H1 (cell line): ENCODE results near the gene ARHGEF7. TPM values are rescaled to one million over a fixed set of nuclear protein-coding genes. Genes with fewer than 3 reads are reported as not detected.

Source experiments
- CTCF ChIA-PET: fragments of 300-600 bp; sonication (Branson Sonifier 250); formaldehyde crosslinking; loops from one replicate; lab custom pipeline; 2021; ENCODE audit not compliant: partially characterized antibody; lab: Charles Lee
- POLR2A ChIA-PET: fragments of 300-600 bp; sonication (Branson Sonifier 250); formaldehyde crosslinking; loops from one replicate; lab custom pipeline; 2021; ENCODE audit warnings: inconsistent platforms; ENCODE audit not compliant: partially characterized antibody; lab: Charles Lee
- DNase-seq, 2 experiments: peaks; one replicate each; pipeline versions ENCODE4 v3.0.0 to v3.0.0-alpha.2; 2010 to 2022; ENCODE audit warnings: low spot score in 2 of 2, low read depth in 1 of 2, mixed read lengths in 1 of 2
- FAIRE-seq: peaks from 2 replicates; lab custom pipeline; 2011; peaks lifted over from hg19 to GRCh38; lab: Jason Lieb, UNC
- H2AFZ ChIP-seq: 2 replicates; pipeline ENCODE4 v1.8.1; 2012; ENCODE audit warnings: low read length, inconsistent platforms
- H2AK5ac ChIP-seq: 2 replicates; pipeline ENCODE4 v1.6.1; 2013; ENCODE audit warnings: low read depth, low read length
- H2BK120ac ChIP-seq: replicated peaks from 2 replicates; pipeline ENCODE3; 2013; ENCODE audit warnings: low read depth, low read length, inconsistent platforms
- H2BK12ac ChIP-seq: 2 replicates; pipeline ENCODE4 v1.6.1; 2013; ENCODE audit warnings: low read depth, low read length
- H2BK15ac ChIP-seq: 2 replicates; pipeline ENCODE4 v1.6.1; 2013; ENCODE audit warnings: low read length
- H2BK20ac ChIP-seq: 2 replicates; pipeline ENCODE4 v1.6.1; 2013; ENCODE audit warnings: low read length
- H2BK5ac ChIP-seq: 2 replicates; pipeline ENCODE4 v1.6.1; 2013; ENCODE audit warnings: low read depth, low read length
- H3K14ac ChIP-seq: 2 replicates; pipeline ENCODE4 v1.6.1; 2013; ENCODE audit warnings: inconsistent platforms; ENCODE audit not compliant: insufficient read length
- H3K18ac ChIP-seq: 2 replicates; pipeline ENCODE4 v1.6.1; 2013; ENCODE audit warnings: low read length; ENCODE audit errors: extremely low read depth
- H3K23ac ChIP-seq: 2 replicates; pipeline ENCODE4 v1.6.1; 2013; ENCODE audit warnings: inconsistent platforms; ENCODE audit not compliant: insufficient read length
- H3K23me2 ChIP-seq: 2 replicates; pipeline ENCODE4 v1.6.1; 2013; ENCODE audit warnings: low read depth, low read length
- H3K27ac ChIP-seq: 2 replicates; pipeline ENCODE4 v1.6.1; 2011; ENCODE audit warnings: low read depth, low read length, inconsistent platforms
- H3K27me3 ChIP-seq, 4 experiments: replicated peaks in 1 of 4; 1 replicate in 1 of 4; 2 replicates in 3 of 4; pipeline versions ENCODE4 v1.6.1 to v1.8.1; 2011 to 2013; ENCODE audit warnings: low read length in 3 of 4, mild to moderate bottlenecking in 3 of 4, inconsistent platforms in 2 of 4, mixed read lengths in 2 of 4, moderate library complexity in 1 of 4; ENCODE audit not compliant: control insufficient read depth in 3 of 4, insufficient read depth in 3 of 4; ENCODE audit errors: extremely low read depth in 1 of 4
- H3K36me3 ChIP-seq, 4 experiments: 2 replicates each; pipeline versions ENCODE4 v1.6.1 to v1.8.1; 2011 to 2013; ENCODE audit warnings: mild to moderate bottlenecking in 4 of 4, low read length in 3 of 4, moderate library complexity in 2 of 4, control low read depth in 1 of 4, inconsistent platforms in 1 of 4; ENCODE audit not compliant: insufficient read depth in 4 of 4, control insufficient read depth in 2 of 4
- H3K4ac ChIP-seq: replicated peaks from 2 replicates; pipeline ENCODE3; 2013; ENCODE audit warnings: low read length, low read depth, mixed read lengths, inconsistent platforms; ENCODE audit not compliant: insufficient read length
- H3K4me1 ChIP-seq, 4 experiments: replicated peaks in 1 of 4; 1 replicate in 1 of 4; 2 replicates in 3 of 4; pipeline versions ENCODE4 v1.6.1 to v1.8.1; 2011 to 2013; ENCODE audit warnings: low read length in 3 of 4, inconsistent platforms in 2 of 4, mixed read lengths in 1 of 4; ENCODE audit not compliant: insufficient read depth in 4 of 4, control insufficient read depth in 3 of 4
- H3K4me2 ChIP-seq, 2 experiments: 2 replicates each; pipeline versions ENCODE4 v1.6.1 to v1.8.1; 2011 to 2013; ENCODE audit warnings: low read depth in 2 of 2, low read length in 2 of 2, control low read depth in 1 of 2, inconsistent platforms in 1 of 2, mild to moderate bottlenecking in 1 of 2; ENCODE audit not compliant: insufficient read depth in 1 of 2
- H3K4me3 ChIP-seq, 4 experiments: fragments of 200-600, 300-600 bp in 1 of 4; sonication (generic), shearing (Covaris generic), sonication (Bioruptor Twin) in 1 of 4; 2 replicates each; pipeline versions ENCODE4 v1.5.1 to v1.8.1; 2011 to 2016; ENCODE audit warnings: low read length in 4 of 4, low read depth in 3 of 4, control low read depth in 2 of 4, inconsistent platforms in 2 of 4, mild to moderate bottlenecking in 2 of 4, mixed read lengths in 1 of 4, moderate library complexity in 1 of 4; ENCODE audit not compliant: insufficient read depth in 2 of 4; ENCODE audit errors: extremely low read depth in 1 of 4
- H3K56ac ChIP-seq: replicated peaks from 2 replicates; pipeline ENCODE3; 2013; ENCODE audit warnings: low read depth, mild to moderate bottlenecking, mixed read lengths, low read length, inconsistent platforms; ENCODE audit not compliant: insufficient read length
- H3K79me1 ChIP-seq: 2 replicates; pipeline ENCODE4 v1.6.1; 2013; ENCODE audit warnings: low read depth, low read length, control low read depth
- H3K79me2 ChIP-seq, 2 experiments: 2 replicates each; pipeline versions ENCODE4 v1.6.1 to v1.8.1; 2012 to 2013; ENCODE audit warnings: low read length in 2 of 2, mild to moderate bottlenecking in 2 of 2, inconsistent platforms in 1 of 2; ENCODE audit not compliant: insufficient read depth in 2 of 2, control insufficient read depth in 1 of 2
- H3K9ac ChIP-seq, 4 experiments: replicated peaks in 1 of 4; 1 replicate in 1 of 4; 2 replicates in 3 of 4; pipeline versions ENCODE4 v1.6.1 to v1.8.1; 2011 to 2013; ENCODE audit warnings: low read depth in 3 of 4, low read length in 3 of 4, control low read depth in 2 of 4, mild to moderate bottlenecking in 2 of 4, moderate library complexity in 2 of 4, inconsistent platforms in 1 of 4; ENCODE audit errors: extremely low read depth in 1 of 4
- H3K9me3 ChIP-seq, 2 experiments: 2 replicates each; pipeline versions ENCODE4 v1.6.1 to v1.8.1; 2012 to 2013; ENCODE audit warnings: mild to moderate bottlenecking in 2 of 2, moderate library complexity in 2 of 2, control low read depth in 1 of 2, inconsistent platforms in 1 of 2, low read depth in 1 of 2, low read length in 1 of 2, mixed read lengths in 1 of 2; ENCODE audit not compliant: insufficient read depth in 2 of 2
- H4K20me1 ChIP-seq, 2 experiments: replicated peaks in 1 of 2; 2 replicates each; pipeline versions ENCODE3 to v1.8.1; 2011 to 2013; ENCODE audit warnings: inconsistent platforms in 2 of 2, low read length in 2 of 2, mild to moderate bottlenecking in 1 of 2; ENCODE audit not compliant: insufficient read depth in 2 of 2, control insufficient read depth in 1 of 2
- H4K5ac ChIP-seq: 2 replicates; pipeline ENCODE4 v1.6.1; 2013; ENCODE audit warnings: low read length, low read depth, mixed read lengths, inconsistent platforms; ENCODE audit not compliant: insufficient read length
- H4K8ac ChIP-seq: 2 replicates; pipeline ENCODE4 v1.8.0; 2013; ENCODE audit warnings: mild to moderate bottlenecking, moderate library complexity, low read length, inconsistent platforms; ENCODE audit not compliant: insufficient read depth; ENCODE audit errors: extremely low read depth
- H4K91ac ChIP-seq: replicated peaks from 2 replicates; pipeline ENCODE3; 2013; ENCODE audit warnings: low read length, mixed read lengths, inconsistent platforms; ENCODE audit not compliant: insufficient read length
- CBX8 ChIP-seq: fragments of 300-800, 300-1000 bp; sonication (generic); IDR thresholded peaks from 2 replicates; pipeline ENCODE4 v1.7.1; 2016; ENCODE audit warnings: low read depth, low read length, borderline replicate concordance
- JUND ChIP-seq: IDR thresholded peaks from 2 replicates; pipeline ENCODE4 v1.6.1; 2011; ENCODE audit warnings: mild to moderate bottlenecking, improper control_type of control experiment, low read length
- KDM5A ChIP-seq: fragments of 200-600 bp; IDR thresholded peaks from 2 replicates; pipeline ENCODE4 v1.7.1; 2012; ENCODE audit warnings: mild to moderate bottlenecking, low read length, inconsistent platforms, mixed read lengths
- NANOG ChIP-seq: IDR thresholded peaks from 2 replicates; pipeline ENCODE4 v1.6.1; 2011; ENCODE audit warnings: low read length, low read depth, mild to moderate bottlenecking, inconsistent platforms; ENCODE audit not compliant: insufficient read depth, poor library complexity, severe bottlenecking
- SRF ChIP-seq: IDR thresholded peaks from 2 replicates; pipeline ENCODE4 v1.6.1; 2011; ENCODE audit warnings: mild to moderate bottlenecking, low read depth, low read length, moderate library complexity
- TAF1 ChIP-seq: IDR thresholded peaks from 2 replicates; pipeline ENCODE4 v1.6.1; 2011; ENCODE audit warnings: mild to moderate bottlenecking, low read depth, low read length
- WGBS, 2 experiments: shearing (Covaris generic) in 1 of 2; methylation state at CpG; one replicate each; pipeline versions ENCODE4 v1.1.6 to v1.1.7; 2013 to 2015; ENCODE audit warnings: low lambda C conversion rate in 2 of 2, mixed read lengths in 2 of 2, inconsistent platforms in 1 of 2, low coverage in 1 of 2, missing lambda C conversion rate in 1 of 2; ENCODE audit not compliant: insufficient replicate concordance in 2 of 2, insufficient coverage in 1 of 2, insufficient read length in 1 of 2; ENCODE audit errors: extremely low coverage in 1 of 2, missing lambda C conversion rate in 1 of 2; 5-methylcytosine and 5-hydroxymethylcytosine counted together
- polyA plus RNA-seq, 7 experiments: library from polyadenylated mRNA; depleted of rRNA in 3 of 7; stranded (reverse) in 5 of 7; unstranded in 2 of 7; fragments of >200 nt in 5 of 7; fragments of 200-250 nt in 2 of 7; gene quantifications; 1 replicate in 5 of 7; 2 replicates in 1 of 7; 4 replicates in 1 of 7; pipeline versions ENCODE4 v1.2.1 to v1.2.3, GENCODE V29; 2011 to 2013; ENCODE audit warnings: missing spikeins in 2 of 7, mixed read lengths in 2 of 7
- total RNA-seq: library from RNA; stranded (reverse); fragmentation: NEBNext Ultra II Directional; extraction: Animal tissue kit (Norgen Biotek cat#: 25700); gene quantifications from 2 replicates; pipeline ENCODE4 v1.2.1, GENCODE V29; 2021
- TF ChIP-seq, protein P1 (sequence below): IDR thresholded peaks from 2 replicates; pipeline ENCODE4 v1.6.1; 2012; ENCODE audit warnings: inconsistent platforms
- TF ChIP-seq, protein P2 (sequence below): IDR thresholded peaks from 2 replicates; pipeline ENCODE4 v1.6.1; 2012; ENCODE audit warnings: low read length, inconsistent platforms

Gene ARHGEF7
- total and polyA plus RNA-seq, 2 of the 8 experiments (the other 6 are each of a cell fraction or from before 2014, with no cell fraction given): 26.2 to 56.5 TPM

DNA sequence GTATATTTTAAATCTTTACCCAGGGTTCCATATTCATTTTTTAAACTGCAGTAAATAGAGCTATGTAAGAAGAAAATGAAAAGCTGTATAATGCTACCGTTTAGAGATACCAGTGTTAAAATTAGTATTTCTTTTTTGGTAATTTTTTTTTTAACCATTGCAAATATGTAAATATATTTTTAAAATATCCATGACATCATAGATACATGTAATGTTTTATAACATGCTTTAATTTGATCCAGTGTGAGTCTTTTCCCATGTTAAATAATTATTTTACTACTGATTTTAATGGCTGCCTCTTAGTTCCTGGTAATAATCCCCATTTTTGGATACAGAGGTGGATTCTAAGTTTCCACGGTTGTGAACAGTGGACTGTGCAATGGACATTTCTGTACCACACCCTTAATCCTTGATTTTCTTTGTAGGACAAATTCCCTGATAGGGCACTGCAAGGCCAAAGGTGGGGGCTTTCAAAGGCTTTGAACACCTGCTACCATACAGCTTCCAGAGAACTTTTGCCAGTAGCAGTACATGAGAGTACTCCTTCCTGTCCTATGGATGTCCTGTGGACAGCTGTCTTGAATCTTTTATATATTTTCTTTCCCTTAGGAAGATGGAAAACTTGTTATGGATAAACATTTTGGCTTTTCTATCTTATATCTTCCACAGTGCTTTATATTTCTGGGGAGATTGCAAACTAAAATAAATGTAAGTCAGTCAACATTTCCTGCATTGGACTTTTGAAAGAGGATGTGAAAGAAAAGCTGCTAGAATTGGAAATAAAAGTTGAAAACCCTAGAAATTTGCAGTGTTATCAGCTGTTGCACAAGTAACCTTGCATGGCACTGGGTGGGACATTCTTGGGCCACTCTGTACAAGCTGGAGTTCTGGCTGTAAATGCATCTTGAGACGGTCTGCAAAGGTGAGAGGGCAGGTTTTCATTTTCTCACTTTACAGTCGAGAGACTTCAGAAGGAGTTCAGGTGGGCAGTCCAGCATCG, 46.8 kb downstream of the ARHGEF7 start:
- DNase-seq: no peak
- no peaks in the 10 kb centered on the region for H3K27me3 ChIP-seq
- H4K20me1 ChIP-seq: peaks cover 6 to 26% of the 10 kb centered on the region in 2 experiments
- no peak overlapping the region for H3K4me2 ChIP-seq
- H3K4me3 ChIP-seq: no peak overlapping the region
- no peaks in the 10 kb centered on the region for H3K23me2 ChIP-seq
- ChIA-PET POLR2A (interaction anchor here (0.6 to 1.2 kb wide), 3 partner anchors 43 to 447 kb away, joined by 3 read pairs; no protein-coding TSS in a partner anchor), CTCF (interaction anchor here (0.6 to 1.4 kb wide), 5 partner anchors 9 to 60 kb away, joined by 3 to 6 read pairs (median 3); no protein-coding TSS in a partner anchor)
- H3K23ac ChIP-seq: no peak overlapping the region
- no peak overlapping the region for H3K4ac ChIP-seq
- no peak overlapping the region for H3K9ac ChIP-seq
- H3K56ac ChIP-seq: no peak overlapping the region
- no peak overlapping the region for H4K91ac ChIP-seq
- H3K79me2 ChIP-seq: peaks cover 37 to 99% of the 10 kb centered on the region in 2 experiments
- H4K5ac ChIP-seq: no peak overlapping the region
- no peak overlapping the region for H2BK20ac ChIP-seq
- TF ChIP-seq, protein P1, sequence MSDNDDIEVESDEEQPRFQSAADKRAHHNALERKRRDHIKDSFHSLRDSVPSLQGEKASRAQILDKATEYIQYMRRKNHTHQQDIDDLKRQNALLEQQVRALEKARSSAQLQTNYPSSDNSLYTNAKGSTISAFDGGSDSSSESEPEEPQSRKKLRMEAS: no peak
- TF ChIP-seq JUND: no peak
- TF ChIP-seq, protein P2, sequence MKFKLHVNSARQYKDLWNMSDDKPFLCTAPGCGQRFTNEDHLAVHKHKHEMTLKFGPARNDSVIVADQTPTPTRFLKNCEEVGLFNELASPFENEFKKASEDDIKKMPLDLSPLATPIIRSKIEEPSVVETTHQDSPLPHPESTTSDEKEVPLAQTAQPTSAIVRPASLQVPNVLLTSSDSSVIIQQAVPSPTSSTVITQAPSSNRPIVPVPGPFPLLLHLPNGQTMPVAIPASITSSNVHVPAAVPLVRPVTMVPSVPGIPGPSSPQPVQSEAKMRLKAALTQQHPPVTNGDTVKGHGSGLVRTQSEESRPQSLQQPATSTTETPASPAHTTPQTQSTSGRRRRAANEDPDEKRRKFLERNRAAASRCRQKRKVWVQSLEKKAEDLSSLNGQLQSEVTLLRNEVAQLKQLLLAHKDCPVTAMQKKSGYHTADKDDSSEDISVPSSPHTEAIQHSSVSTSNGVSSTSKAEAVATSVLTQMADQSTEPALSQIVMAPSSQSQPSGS: no peak
- no peak for TF ChIP-seq TAF1
- no peak for TF ChIP-seq NANOG
- TF ChIP-seq SRF: no peak
- no peak for TF ChIP-seq KDM5A
- TF ChIP-seq CBX8: no peak
- no peaks in the 10 kb centered on the region for H3K4me1 ChIP-seq
- FAIRE-seq: no peak
- WGBS, 2 experiments: 91% methylated on average over 5 of the region's 5 CpGs; no CpG with 5 or more reads in 1 of the 2 experiments
- no peak overlapping the region for H2BK15ac ChIP-seq
- H2BK120ac ChIP-seq: no peak overlapping the region
- no peak overlapping the region for H2BK12ac ChIP-seq
- no peak overlapping the region for H2AK5ac ChIP-seq
- no peak overlapping the region for H2BK5ac ChIP-seq
- H3K79me1 ChIP-seq: peaks cover 28% of the 10 kb centered on the region
- no peak overlapping the region for H3K18ac ChIP-seq
- peaks cover 0 to 10% (median 0%) of the 10 kb centered on the region in 4 experiments; a peak in 1 of 8 replicates for H3K36me3 ChIP-seq
- no peak overlapping the region for H3K14ac ChIP-seq
- no peak overlapping the region for H4K8ac ChIP-seq
- H2AFZ ChIP-seq: no peak overlapping the region
- no peaks in the 10 kb centered on the region for H3K9me3 ChIP-seq
- no peak overlapping the region for H3K27ac ChIP-seq
